Mucosa of gallbladder (tissue), 1 donor: ENCODE data around the gene DTNBP1. TPM values are rescaled to one million over a fixed set of nuclear protein-coding genes. Genes with fewer than 3 reads are reported as not detected.

Experiments used
- DNase-seq: peaks from one replicate; pipeline ENCODE4 v3.0.0-alpha.2; 2020; ENCODE audit warnings: low spot score
- total RNA-seq: library from RNA; stranded (reverse); gene quantifications from one replicate; pipeline ENCODE4 v1.2.1, GENCODE V29; 2021
- donor health status: DM: no; HTN: no; CAD: no.

DTNBP1 gene
- total RNA-seq, 1 donor from 2014 or later: 30.8 TPM

GRCh38 chr6:15481390-15482291 lies 181.2 kb downstream of the DTNBP1 start:
- no peak for DNase-seq

- no peak for DNase-seq
These were observed 182.3 kb downstream of the DTNBP1 start for GRCh38 chr6:15480525-15480924.

GRCh38 chr6:15479761-15480160 lies 183.1 kb downstream of the DTNBP1 start:
- DNase-seq: peak; percentile 41

- DNase-seq: no peak
These were observed 185.1 kb downstream of the DTNBP1 start for GRCh38 chr6:15477746-15478145.

- DNase-seq: no peak
These were observed 186.0 kb downstream of the DTNBP1 start for GRCh38 chr6:15476631-15477380.

GRCh38 chr6:15475872-15476271 lies 187.0 kb downstream of the DTNBP1 start:
- no peak for DNase-seq

- DNase-seq: no peak
These were observed 187.6 kb downstream of the DTNBP1 start for GRCh38 chr6:15475261-15475660.

GRCh38 chr6:15474196-15474595 lies 188.6 kb downstream of the DTNBP1 start:
- no peak for DNase-seq

- DNase-seq: no peak
These were observed 189.1 kb downstream of the DTNBP1 start for GRCh38 chr6:15473741-15474161.

- DNase-seq: no peak
These were observed 189.7 kb downstream of the DTNBP1 start for GRCh38 chr6:15473174-15473573.
